Measurements from ENCODE around the gene BMP6.

BMP6 gene

DNA sequence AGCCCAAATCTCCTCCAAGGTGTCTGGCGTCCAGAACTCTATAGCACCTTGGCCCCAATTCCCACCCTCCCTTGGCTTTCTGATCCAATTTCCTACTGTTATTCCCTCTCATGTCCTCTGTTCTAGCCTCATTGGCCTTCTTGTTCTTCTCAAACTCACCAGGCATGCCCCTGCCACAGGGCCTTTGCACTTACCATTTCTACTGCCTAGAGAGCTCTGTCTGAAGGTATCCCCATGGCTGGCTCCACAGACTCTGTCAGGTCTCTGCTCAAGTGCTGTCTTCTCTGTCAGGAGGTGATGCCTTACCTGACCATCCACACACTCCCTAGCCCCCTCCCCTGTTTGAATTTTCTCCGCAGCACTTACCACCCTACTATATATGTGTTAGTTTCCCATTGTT, 5.6 kb upstream of the BMP6 start:
- no peak for DNase-seq

DNA sequence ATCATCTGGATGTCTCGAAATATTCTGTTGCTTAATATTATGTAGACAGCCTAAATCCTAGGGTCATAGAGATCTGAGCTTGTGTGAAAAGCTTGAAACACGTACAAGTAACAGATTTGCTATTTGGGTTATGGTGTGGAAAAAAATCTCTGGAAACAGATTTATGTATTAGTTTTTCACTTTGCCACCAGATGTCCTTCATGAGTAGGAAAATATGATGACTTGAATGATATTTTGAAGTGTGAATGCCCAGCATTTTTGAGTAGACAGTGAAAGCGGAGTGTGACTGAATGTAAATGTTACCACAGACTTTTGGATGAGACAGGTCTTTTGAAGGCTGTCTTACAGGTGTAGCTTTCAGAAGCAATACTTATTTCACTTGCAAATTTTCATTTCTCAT, 4.2 kb upstream of the BMP6 start:
- peak; percentile 15 for DNase-seq

DNA sequence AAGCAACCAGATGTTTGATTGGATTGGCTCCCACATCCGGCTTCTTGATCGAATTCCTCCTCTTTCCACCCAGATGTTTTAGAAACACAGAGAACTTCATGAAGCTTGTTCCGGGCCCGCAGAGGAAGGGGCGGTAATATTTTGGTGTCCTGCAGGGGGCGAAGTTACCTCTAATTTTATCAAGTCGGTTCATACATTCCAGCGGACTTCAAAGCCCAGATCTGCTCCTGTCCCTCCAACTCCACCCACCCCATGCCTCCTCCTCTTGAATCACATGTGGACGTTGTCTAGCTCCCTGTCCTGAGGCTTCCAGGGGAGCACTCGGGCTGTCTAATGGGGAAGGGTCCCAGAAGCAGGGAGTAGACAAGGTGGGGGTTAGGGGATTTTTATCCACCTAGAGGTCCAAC, 2.9 kb upstream of the BMP6 start:
- peak; percentile 7 for DNase-seq

DNA sequence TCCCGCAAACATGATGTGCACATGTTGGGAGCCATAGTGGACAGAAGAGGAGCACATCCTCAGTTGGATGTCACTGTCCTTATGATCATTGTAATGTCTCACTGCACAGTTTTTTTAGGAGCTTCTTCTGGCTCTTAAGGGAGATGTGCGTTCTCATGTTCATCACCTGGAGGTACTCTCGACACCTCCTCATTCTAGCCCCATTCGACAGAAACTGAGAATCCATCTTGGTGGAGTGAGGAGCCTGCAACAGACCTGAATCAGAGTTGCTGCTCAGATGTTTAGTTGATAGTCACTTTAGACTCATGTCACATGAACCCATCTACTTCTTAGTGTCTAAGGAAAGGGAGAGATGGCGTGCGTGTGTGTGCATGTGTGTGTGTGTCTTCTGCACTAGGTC, 2.3 kb upstream of the BMP6 start:
- DNase-seq = no peak

DNA sequence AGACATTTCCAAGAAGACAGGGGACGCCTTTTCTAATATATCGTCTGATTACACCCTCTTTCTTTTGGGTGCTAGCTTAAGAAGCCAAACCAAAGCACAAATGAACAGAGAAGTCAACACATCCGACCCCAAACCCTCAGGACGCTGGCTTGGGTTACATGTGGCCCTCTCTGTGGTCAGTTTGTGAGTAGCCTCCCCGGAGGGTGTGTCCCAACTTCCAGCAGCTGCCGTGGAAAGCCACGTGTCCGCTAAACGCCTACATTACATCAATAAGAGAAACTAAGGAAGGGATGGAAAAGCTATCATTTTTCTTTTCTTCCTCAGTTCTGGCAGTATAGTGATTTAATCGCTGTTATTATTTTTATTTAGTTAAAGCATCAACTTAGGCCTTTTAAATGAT, 487 bp upstream of the BMP6 start:
- DNase-seq = no peak

DNA sequence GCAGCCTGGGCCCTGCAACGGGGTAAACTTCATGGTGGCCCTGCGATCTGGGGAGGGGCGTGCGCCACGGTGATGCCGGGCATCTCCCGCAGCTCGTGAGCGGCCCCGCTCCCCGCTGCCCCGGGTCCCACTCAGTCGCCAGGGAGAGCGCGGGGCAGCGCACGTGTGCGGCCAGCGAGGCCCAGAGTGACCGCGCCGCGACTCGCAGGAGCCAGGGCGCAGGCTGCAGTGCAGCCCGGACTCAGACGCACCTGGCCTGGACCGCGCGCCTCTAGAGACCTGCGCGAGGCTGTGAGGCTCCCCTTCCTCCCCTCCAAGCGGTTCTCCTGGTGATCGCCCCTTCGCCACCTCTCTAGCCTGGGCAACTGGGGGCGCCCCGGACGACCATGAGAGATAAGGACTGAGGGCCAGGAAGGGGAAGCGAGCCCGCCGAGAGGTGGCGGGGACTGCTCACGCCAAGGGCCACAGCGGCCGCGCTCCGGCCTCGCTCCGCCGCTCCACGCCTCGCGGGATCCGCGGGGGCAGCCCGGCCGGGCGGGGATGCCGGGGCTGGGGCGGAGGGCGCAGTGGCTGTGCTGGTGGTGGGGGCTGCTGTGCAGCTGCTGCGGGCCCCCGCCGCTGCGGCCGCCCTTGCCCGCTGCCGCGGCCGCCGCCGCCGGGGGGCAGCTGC, 652 bp downstream of the BMP6 start:
- no peak for DNase-seq

DNA sequence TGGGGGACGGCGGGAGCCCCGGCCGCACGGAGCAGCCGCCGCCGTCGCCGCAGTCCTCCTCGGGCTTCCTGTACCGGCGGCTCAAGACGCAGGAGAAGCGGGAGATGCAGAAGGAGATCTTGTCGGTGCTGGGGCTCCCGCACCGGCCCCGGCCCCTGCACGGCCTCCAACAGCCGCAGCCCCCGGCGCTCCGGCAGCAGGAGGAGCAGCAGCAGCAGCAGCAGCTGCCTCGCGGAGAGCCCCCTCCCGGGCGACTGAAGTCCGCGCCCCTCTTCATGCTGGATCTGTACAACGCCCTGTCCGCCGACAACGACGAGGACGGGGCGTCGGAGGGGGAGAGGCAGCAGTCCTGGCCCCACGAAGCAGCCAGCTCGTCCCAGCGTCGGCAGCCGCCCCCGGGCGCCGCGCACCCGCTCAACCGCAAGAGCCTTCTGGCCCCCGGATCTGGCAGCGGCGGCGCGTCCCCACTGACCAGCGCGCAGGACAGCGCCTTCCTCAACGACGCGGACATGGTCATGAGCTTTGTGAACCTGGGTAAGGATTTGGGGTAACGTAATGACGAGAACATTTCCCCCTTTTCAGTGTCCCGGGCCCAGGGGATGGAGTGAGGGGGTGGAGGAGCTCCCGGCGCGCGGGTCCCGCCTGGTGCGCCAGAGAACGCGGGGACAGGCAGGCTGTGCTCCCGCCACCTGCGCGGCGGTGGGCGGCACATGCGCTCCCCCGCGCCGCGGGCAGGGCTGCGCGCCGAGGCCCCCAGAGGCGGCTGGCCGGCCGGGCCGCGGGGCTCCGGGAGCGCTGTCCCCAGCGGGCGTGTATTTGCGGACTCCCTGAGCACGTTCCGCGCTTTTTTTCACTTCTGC, 1.4 kb downstream of the BMP6 start:
- no peak for DNase-seq

DNA sequence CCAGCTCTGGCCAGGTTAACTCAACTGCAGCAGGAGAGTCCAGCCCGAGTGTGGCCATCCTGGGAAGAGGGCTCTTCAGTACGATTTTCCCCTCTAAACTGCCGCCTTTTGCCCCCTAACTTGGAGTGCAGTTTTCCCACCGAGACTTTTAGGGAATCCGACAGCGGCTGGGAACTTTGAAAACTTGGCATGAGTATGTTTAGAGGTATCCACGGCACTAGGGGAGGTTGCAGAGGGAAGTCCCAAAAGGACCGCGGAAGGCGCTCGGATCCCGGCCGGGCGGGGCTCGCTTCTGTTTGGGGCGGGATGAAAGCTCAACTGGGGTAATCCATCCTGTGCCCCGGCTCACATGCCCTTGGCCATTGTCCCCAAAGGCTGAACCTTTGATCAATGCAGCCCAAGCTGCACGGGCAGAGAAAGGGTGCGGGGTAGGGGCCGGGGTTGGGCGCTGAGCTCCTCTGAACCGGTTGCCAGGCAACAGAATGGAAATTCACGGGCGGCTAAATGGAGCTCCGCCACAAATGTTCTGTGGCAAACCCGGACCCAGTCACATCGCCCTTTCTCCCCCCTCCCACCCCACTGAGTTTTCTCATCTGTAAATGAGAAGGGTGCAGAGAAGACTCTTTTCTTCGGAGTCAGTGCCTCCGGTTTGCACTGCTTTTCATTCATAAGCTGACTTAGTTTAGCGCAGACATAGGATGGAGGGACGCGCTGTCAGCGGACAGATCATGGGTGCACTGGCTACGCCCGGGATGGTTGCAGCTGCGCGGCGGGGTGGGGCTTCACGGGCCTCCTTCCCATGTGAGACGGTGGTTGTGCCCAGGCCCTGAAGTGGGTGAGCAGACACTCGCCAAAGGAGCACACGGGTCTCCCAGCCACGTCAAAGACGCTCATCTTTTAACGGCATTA, 2.3 kb downstream of the BMP6 start:
- no peak for DNase-seq

DNA sequence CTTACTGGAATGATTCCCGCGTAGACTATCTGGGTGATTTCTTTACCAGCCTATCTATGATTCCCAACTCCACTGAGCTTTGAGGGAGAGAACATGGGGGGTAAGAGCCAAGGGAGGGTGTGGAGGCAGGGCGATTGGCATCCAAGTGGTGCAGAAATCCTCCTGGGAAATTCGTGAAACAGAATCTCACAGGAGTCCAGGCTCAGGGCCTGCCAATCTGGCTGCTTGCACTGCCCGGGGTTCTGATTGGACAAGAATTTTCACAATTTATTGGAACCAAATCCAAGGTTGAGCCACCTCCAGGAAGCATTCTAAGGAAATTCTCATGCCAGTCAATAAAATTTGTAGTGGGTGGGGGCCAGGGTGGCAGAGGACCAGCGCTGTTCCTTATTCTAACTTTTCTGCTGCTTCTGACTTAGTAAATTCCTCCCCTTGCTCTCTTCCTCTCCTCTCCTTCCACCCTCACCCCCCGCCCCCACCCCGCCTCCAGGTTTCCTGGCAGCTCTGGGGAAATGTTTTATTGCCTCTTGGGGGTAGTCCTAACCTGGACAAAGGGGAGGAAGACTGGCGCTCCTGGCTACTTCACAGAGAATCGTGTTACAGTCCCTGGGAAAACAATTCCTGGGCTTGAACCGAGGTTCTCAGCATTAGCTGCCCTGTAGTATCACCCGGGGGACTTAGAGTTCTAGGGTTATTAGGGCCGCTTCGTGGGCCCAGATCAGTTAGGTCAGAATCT, 3.1 kb downstream of the BMP6 start:
- no peak for DNase-seq

DNA sequence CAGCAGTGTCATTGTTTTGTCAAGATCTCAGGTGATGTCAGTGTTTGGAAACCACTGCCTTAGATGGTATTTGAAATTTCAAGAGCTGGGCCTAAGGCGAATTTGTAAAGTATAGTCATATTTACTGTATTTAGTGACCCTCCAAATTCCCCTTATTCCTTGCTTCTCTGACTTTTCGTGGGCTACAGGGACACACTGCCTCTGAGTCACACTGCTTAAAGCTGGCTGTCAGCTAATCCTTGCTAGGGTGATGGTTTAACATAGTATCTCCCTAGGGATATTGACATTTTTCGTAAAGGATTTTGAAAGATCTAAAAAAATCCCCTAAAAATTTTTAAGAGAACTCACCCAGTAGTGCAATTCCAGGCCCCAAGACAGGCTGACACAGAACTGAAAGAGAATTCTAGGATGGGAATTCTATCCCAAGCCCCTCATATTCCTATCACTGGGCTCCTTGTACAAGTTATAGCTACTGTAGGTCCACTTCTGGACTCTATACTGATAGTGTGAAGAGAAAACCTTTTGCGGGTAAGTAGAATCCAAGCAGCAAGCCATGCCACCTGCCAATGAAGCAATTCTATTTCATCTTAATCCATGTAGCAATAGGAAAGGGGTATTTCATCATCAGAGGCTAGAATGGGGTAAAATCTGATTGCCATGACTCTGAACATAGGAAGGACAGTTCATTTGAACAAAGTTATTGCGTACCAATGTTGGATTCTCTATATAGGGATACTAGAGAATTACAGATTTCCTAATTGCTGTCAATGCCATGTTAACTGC, 4.3 kb downstream of the BMP6 start:
- no peak for DNase-seq

DNA sequence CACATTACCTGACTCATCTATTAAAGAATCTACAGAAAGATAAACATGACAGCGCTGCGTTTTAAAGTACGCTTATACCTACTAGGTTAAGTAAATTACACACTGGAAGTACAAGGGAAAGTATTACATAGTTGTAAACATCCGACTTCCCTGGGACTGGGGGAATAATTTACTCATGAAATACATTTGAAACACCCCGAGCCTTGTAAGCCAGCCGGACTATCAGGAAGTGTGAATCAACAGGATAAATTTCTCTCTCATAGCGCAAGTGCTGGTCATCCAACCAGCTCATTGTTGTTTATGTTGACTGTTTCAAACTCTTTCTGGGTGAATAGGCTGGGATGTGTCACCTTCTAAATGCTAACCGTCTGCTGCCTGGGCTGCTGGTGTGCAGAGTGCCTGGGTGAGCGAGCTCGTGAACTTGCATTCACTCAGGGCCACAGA, 4.9 kb downstream of the BMP6 start:
- no peak for DNase-seq

DNA sequence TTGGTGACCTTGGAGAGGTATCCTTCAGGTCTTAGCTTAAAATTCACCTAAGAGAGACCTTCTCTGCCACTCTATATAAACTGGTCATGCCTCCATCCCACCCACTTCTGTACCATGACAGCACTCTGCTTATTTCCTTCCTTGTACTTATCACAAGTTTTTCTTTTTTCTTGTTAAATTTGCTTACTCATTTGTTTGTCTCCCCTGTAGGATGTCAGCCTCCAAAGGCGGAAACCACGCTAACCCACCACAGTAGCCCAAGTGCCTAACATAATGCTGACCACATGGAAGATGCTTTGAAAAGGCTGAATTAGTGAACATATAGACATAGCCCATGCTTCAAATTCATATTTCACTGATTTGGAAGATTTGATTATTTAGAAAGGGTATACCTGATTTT, 5.4 kb downstream of the BMP6 start:
- no peak for DNase-seq

DNA sequence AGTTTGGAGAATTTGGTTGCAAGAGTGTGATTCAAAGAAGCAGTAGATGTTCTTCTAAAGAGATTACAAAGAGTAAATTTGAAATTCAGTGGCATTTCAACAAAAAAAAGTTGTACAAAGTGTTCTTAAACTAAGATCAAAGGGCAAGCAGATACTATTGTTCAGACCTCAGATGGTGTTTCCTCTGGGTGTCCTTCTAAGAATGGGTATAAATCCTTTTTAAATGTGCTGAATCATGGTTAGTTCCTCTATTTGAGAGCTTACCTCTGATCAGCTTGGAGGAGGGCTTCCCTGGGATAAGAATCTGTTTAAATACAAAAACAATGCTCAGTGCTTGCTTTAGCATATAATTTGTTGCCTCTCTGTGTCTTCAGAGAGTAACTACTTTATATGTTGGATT, 6.3 kb downstream of the BMP6 start:
- DNase-seq = no peak

DNA sequence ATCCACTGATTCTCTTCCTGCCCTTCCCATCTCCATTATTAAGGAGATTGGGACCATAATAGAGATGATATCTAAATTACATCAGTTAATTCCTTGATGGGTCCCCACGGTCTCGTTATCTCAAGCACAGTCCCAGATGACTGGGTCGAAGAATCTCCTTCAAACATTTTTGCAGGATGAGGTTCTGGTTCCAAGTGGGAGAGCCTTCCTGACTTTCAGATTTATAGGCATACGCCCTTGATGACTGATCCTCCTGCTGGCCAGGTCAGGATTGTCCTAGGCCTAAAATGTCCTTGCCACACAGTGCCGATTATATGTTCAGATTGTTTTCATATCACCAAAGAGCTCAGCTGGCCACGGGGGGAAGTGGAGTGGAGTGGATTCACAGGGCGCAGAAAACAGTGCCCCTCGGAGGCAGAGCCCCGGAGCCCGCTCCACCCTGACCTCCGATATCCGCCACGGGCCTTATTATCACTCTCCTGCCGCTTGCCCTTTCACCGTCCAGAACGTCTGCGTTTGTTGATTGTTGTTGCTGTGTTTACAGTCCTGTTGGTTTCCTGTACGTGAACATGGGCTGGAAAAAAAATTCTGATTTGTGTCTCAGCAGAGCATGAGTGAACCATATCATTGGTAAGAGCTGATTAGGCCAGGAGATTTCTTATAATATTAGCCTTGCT, 8.9 kb downstream of the BMP6 start:
- DNase-seq = no peak

DNA sequence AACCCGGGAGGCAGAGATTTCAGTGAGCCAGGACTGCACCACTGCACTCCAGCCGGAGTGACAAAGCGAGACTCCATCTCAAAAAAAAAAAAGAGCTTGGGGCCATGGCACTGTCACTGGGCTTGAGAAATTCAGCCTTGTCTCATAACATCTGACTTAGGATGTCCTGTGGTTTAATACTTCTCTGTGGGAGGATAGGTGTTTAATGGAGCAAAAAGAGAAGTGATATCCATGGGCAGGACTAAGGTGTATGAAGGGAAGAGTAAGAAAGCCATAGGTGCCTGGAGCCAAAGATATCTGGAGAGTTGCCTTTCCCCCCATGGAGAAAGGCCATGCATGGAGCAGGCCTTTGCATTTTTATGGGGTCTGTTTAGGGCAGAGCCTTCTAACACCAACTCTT, 11.2 kb downstream of the BMP6 start:
- no peak for DNase-seq

DNA sequence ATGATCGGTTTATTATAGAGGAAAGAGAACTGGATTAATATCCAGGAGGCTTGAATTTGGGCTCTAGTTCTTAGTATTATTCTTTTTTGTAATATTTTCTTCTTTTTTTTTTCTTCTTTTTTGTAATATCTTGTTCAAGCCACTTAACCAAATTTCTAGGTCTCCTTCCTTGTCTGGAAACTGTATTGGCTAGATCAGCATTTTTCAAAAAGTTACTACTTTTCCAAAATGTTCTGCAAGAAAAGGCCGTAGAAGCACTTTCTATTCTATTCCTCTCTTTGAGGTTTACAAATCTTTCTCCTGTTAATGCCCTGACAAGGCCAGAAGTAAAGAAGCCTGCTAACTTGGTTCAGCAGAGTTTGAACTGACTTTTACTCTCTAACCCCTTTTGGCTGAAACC, 12.0 kb downstream of the BMP6 start:
- DNase-seq = no peak

DNA sequence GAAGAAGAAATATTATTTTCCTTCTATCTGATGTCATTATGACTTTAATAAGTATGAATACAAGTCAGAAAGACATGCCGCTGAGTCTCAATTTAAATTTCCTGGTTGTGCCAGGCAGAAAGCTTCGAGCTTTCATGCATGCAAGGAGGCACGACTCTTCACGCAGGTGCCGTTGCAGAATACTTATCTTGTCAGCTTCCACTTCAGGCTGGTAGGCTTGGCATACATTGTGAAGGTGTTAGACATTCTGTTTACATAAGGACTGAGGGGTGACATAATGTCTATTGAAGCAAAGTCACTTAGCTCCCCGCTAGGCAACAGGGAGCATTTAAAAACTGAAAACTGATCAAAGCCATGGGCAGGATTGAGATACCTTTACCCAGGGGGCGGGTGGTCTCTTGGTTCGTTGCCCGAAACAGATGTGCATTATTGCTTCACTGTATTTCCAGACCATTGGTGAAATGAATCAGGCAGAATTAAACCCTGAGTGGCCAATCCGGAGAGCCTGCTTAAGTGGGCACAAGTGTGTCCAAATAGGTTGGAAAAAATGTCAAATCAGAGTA, 16.4 kb downstream of the BMP6 start:
- DNase-seq = no peak

DNA sequence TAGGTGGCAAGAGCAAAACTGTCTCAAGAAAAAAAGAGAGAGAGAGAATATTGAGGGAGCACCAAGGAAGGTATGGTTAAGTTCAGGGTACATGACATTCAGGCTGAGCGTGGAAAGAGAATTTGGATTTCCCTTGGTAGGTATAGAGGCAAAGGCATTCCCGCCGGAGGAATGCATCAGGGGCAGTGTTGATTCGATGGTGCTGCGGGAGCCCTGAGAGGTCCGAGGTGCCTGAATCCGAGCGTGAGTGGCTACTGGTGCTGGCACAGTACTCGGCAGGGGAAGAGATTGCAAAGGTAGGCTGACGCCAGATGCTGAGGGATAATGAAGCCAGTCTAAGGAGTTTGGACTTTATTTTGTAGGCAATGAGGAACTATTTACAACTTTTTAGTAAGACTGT, 20.0 kb downstream of the BMP6 start:
- DNase-seq = no peak

DNA sequence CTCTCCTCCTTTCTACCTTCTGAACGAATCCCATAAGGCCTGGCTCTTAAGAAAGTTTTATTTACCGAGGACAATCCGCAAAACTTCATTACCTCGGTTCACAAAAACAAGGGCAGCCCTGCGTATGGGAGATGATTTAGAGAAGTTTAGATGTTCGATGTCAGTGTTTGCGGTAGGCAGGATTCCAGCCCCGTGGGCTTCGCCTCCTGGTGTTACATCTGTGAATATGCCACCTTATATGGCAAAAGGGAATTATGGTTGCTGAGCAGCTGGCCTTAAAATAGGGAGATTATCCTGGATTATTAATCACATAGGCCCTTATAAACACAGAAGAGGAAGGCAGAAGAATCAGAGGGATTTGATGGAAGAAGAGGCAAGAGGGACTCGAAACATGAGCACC, 21.1 kb downstream of the BMP6 start:
- no peak for DNase-seq

DNA sequence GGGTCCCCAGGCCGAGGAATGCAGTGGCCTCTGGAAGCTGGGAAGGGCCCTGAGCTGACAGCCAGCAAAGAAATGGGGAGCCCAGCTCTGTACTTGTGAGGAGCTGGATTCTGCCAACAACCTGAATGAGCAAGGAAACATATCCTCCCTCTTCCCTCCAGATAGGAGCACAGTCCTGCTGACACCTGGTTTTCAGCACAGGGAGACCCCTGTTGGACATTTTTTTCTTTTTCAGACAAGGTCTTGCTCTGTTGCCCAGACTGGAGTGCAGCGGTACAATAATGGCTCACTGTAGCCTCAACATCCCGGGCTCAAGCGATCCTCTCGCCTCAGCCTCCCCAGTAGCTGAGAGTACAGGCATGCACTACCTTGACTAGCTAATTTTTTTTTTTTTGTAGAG, 21.5 kb downstream of the BMP6 start:
- no peak for DNase-seq

DNA sequence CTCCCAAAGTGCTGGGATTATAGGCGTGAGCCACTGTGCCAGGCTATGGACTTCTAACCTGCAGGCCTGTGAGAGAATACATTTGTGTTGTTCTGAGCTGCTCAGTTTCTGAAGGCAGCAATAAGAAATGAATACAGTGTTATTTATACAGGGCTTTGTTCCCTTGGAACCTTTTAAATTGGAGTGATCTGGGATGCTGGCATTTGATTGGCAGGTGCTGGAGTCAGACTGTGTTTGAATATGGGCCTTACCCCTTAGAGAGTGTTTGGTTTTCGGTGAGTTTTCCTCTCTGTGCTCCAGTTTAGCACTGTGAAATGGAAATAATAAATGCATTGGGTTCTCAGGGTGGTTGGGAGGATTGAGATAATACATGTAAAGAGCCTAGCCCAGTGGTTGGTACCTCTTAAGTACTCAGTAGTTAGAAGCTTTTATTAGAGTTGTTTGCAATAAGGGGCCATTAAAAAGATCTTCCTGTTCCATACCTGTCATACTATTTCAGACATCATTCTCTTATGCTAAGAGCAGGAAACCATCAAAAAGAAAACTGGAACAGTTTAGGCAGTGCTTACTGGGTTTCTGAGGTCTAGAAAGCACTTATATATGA, 22.1 kb downstream of the BMP6 start:
- no peak for DNase-seq

All from NCI-H1417 treated with DMSO at 0.1 percent for 48 hours (cell line).